Germinal center (tissue), 1 donor: Measurements from ENCODE around the gene ARAP3.

Experiments
- DNase-seq: peaks from one replicate; pipeline ENCODE4 v3.0.0; 2012; ENCODE audit warnings: mixed read lengths, low spot score

ARAP3 gene

DNA sequence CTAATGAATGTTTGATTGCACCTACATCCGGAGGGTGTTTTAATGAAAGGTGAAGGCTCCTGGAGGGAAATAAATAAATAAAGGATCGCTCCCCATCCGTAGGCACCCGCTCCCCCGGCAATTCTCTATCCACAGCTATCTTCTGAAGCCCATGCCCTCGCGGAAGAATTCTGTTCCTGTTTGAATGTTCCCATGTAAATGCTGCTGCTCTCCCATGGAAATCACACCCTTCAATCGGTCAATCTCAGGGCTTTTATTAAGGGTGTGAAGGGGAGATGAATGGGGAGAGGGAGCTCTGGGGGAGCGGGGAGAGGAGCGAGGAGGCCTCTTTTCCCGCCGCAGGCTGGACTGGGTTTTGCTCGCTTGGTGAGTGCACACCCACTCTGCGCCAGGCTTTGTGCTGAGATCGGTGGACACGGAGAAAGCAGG is 21.1 kb upstream of the ARAP3 start:
- DNase-seq: no peak

DNA sequence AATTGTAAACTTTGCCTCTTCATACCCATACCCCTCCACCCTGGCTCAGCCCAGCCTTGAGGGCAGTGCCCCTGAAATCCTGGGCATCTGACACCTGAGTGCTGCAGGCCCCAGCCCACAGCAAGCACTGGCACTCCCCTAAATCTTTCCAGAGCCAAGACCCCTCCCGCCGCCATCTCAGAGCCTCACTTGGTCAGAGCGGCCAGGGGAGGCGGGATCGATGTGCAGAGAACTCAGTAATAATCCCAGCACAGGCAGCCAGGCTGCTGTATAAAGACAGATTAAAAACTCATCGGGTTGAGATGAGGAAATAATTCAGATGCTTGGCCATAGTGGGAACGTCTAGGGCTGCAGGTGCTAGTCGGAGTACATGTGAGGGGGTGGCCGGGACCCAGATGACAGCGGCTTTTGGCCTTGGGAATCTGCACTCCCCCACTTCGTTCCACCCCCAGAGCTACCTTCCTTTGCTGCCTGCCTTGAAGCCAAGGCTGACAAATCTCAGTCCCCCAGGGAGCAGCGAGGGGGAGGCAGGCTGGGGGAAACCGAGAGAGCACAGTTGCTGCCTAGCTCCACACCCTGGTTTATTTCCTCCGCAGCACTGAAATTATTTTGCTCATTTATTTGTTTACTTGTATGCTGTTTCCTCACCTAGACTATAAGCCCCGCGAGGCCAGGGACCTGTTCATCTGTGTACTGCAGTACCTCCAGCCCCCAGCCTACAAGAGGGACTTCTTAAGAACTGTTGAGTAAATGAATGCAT is 19.5 kb upstream of the ARAP3 start:
- DNase-seq: no peak

DNA sequence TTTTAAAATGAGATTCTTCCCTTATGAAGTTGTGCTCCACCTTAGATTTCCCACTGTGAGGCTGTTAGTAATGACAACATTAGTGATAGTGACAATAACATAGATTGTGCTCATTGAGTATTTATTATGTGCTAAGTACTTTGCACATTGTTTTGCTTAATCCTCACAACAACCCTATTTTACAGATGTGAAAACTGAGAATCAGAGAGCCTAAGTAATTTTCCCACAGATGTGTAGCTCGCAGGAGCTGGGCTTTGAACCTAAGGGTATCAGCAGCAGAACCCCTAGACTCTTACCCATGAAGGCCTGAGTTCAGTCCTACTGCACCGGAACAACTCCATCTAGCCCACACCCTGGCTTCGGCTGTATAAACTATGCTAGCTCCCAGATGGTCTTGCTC is 15.6 kb upstream of the ARAP3 start:
- DNase-seq: no peak

DNA sequence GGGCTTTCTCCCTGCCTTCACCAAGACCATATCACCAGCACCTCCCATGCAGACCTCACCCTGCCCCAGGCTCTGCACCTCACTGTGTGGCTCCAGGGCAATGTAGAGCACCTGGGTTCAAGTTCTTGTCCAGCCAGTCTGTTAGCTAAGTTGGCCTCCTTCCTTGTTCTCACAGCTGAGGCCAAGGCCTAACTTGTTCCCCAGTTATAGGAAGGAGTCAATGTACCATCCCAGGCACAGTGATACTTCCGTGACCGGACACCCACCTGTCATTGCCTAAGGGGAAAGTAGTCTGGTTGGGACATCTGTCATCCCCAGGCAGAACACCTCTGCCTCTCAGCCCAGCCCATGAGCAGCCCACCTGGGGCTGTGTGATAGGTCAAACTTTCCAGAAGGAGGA is 14.4 kb upstream of the ARAP3 start:
- no peak for DNase-seq

DNA sequence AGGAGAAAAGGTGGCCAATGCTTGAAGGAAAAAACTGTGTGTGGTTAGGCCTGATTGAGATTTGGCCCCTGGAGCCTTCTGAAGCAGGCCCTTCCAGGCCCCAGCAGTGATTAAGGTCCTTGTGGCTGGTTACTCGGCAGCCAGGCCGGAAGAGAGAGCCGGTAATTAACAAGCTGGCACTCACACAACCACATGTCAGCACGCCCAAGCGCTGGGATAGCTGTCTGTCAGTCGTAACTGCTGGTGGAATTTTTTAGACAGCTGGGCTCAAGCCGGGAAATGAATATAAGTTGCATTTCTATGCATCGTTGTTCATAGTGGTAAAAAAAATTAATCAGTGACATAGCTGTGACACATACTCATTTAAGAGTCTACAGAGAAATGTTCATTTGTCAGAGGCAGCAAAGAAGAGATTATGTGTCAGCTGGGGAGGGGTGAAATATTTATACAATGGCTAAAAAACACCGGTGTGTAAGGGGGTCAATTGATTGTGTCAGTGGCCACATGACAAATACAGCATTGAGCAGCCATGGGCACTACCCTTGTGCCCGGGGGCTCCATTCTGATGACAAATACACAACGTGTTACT is 13.7 kb upstream of the ARAP3 start:
- DNase-seq: no peak

DNA sequence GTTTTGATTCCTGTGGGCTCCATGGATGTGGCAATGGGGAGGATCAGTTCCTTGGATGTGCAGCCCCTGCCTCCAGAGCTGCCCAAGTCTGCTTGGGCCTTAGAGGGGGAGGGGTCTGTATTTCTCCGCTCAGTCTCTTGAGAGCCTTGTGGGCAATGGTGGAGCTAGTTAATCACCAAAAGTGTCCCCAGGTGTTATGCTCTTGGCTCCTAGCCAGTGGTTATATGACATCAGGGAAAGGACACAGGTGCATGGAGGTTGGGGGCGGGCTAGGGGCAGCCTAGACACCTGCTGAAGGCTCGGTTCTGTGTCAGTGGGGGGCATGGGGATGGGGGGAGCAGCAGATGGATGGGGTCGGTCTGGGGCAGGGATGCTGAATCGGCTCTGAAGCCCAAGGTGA is 12.4 kb upstream of the ARAP3 start:
- no peak for DNase-seq

DNA sequence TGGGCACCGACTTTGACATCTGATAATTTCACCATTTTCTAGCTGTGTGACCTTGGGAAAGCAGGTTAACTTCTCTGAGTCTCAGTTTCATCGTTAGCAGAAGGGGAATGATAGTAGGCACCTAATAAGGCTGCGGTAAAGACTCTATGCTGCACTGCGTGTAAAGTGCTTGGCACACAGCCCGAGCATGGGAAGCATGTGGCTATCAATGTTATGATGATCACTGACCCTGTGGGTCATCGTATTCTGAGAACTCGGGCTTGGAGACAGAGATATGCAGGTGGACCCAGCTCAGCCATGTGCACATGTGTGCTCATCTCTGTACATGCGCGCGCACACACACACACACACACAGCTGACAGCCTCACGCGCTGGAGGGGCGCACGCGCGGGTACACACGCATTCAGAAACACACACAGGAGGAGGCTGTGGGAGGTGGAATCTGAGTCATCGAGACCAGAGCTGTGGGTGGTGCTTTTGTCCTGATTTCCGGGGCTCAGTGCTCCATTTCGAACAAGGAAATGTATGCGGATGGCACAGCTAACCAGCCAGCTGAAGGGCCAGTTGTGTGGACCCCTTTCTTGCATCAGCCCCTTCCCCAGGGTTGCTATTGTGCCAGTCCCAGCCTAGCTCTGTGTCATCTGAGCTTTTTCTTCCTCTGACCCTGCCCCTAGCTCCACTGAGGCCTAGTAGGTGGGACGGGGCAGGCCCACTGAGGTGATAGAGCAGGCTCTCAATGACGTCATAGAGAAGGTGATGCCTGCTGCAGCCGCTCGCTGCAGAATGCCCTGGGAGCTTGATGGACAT is 11.1 kb upstream of the ARAP3 start:
- DNase-seq: no peak

DNA sequence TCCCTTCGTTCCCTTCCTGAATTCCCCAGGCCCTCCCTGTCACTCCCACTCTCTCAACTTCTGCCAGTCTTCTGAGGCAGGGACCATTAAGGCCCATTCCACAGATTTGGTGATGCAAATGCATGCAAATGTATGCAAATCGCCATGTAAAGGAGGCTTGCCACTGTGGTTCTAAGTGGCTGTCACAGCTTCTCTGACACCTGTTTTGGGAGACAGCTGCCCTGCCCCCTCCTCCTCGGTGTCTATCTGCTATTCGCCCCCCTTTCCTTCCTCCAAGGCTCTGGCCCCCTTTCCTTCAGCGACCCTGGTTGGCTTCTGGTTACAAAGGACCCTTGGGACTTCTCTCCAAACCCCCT is 10.5 kb upstream of the ARAP3 start:
- DNase-seq: no peak

DNA sequence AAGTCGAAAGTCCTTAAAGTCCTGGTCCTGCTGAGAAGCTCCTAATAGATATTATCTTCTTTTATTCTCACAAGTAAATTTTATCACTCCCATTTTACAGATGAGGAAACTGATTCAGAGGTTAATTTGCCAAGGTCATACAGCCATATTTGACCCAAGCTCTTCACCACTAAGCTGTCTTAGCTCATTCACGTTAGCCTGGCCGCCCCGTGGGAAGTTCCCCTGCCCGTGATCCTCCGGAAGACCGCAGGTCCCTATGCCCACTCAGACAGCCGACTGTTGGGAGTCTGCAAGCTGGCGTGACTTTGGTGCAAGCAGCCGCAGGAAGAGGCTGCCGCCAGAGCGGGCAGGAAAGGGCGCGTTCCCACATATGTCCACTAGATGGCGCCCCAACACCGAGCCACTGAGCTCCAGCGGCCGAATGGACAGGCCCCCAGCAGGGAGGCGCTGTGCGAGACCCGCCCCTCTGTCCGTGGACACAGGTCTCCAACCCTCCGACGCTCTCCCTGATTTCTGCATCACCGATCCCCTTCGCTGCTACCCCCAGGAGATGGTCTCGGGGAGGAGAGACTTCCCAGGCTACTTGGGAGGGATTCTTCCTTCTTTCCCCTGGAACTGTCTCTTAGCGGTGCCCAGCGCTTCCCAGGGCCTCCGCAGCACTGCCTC is 10.0 kb upstream of the ARAP3 start:
- peak; percentile 80 for DNase-seq

DNA sequence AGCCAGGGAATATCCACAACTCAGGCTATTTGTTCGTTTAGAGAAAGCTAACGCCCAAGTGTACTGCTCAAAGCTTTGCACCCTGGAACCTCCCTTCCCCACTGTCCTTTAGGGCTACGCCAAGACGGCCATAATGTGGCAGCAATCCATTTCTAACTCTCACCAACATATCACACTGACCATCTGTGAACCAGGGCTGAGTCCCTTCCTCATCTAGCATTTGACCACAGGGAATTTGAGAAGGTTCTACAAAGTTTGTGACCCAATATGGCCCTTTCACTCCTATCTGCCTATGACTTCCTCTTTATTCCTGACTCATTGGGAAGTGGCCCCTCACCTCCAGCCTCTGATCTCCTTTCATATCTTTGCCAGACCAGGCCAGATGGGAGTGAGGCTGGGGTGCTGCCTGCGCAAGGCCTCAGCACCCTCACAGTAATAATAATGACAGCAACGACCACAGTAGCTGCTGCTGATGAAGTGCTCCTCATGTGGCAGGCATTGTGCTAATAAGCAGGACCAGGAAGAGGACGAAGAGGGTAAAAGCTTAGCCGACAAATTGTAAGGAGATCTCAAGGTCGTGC is 9.3 kb upstream of the ARAP3 start:
- no peak for DNase-seq

DNA sequence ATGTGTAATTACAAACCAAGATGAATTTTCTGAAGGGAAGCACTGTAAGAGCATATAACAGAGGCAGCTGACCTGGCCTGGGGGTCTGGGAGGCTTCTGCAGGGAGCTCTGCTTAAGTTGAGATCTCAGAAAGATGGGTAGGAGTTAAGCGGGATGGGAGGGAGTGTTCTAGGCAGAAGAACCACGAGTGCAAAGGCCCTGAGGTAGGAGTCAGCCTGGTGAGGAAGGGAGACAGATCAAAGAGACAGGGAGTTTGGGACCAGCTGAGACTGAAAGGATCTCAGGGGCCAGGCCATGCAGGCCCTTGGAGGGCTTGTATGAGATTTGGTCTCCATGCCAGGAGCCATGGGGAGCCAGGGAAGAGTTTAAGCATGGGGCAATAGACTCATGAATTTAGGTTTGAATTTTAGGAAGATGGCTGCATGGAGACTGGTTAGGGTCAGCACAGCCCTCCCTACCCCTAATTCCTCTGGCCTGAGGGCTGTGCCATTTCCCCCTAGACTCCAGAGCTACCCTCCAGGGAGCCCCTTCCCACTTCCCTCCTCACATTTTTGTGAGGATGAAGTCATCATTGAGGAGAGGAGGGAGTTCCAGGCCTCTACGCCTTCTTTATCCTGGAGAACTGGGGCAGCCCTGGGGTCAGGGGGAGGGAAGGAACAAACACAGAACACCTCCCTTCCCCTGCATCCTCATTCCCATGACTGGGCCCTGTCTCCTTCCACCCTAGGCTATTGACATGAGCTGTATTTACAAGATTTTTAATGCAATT is 4.8 kb upstream of the ARAP3 start:
- no peak for DNase-seq

DNA sequence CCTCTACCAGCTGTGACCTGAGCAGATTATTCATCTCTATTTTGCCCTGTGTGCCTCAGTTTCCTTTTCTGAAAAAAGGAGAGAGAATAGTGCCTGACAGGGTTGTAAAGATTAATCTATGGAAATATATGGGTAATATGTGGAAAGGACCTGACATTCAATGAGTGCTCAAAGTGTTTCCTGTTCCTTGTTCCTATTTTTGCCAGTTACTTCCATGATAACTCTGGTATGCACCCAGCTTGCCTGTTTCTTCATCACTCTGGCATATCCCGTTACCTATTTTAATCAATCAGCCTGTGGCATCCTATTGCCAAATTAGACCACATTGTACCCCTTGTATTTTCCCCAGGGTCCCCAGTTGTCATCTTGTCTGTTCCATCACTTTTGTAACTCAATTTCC is 3.6 kb upstream of the ARAP3 start:
- DNase-seq: no peak

DNA sequence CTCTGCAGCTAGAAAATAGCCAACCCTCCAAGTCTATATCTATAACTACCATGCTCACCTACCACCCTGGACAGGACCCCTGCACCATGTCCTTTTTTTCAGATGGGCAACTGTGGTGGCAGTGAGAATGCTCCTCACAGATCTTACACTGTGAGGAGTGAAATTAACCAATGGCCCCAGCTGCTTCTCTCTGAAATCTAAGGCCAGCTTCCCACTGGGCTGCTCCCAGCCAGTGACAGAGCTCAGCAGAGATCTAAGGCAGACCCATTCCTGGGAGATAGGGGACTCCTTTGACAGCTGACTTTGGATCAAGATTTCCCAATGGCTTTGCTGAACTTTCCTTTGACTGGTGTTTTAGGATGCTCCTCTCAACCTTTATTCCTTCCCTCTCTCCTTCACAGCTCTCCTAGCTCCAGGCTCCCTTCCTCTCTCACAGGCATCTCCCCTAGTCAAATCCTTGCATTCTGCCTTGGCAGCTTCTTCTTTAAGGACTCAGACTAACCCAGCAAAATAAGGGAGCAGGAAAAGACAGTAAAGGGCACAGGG is 1.6 kb upstream of the ARAP3 start:
- DNase-seq: no peak

DNA sequence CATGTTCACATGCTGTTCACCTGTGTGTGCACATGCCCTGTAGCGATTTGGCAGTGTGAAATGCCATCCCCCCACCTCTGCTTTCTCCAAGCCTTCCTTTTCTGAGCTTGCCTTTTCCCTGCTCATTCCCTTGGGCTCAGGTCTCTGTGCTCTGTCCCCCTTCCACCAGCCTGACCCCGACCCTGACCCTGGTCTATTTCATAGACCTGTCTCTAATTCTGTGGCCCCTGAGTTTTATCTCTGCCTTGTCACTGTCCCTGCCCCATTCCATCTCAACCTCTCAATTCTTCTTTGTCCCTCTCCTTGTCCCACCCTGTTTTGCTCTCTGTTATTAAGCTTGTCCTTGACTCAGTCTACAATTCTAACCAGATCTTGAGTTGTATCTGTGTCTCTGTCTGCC is 735 bp downstream of the ARAP3 start:
- no peak for DNase-seq

DNA sequence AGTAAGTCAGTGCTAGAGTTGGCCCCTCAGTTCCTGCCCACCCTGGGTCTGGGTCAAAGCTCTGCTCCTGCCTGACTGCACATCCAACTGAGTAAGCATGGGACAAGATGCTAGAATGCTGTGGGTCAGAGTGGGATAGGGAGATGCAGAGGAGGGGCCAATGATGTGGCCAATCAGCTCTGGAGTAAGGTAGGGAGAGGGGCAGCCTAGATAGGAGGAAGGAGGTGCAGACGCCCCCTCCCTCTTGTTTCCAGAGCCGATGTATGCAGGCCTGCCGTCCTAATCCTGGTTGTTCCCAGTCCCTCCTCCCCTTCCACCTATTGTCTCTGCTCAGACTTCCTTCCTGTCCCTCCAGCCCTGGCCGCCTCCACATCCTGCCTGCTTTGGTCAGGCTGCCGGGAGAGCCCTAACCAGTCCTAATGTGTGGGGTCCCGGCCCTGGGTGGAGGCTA is 1.3 kb downstream of the ARAP3 start:
- DNase-seq: no peak

DNA sequence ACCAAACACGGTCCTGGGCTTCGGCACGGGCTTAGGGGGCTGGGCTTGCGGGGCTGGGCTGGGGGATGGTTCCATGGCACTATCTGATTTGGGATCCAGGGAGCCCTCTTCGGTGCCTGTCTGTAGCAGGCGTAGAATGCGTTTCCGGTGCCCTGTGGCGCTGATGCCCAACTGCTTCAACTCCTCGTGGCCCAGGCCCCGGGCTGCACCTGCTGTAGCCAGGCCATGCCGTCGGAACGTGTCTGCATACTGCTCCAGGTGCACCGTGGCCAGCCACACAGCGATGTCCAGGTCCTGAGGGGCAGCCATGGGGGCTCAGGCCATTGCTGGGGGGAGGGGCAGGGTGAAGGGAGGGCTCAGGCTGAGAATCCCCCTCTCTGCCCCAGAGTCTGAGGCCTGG is 1.9 kb downstream of the ARAP3 start:
- DNase-seq: no peak

DNA sequence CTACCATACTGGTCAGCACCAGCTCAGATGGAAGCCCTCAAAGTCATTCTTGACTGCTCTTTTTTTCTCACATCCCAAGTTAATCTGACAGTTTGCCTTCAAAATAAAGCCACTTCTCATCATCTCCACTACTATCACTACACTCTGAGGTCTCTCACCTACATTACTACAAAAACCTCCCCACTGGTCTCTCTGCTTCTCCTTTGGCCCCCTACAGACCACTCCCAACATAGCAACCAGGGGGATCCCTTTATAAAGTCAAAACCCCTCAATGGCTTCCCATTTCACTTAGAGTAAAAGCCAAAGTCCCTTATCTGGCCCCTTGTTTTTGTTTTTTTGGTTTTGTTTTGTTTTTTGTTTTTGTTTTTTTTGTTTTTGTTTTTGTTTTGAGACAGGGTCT is 4.6 kb downstream of the ARAP3 start:
- DNase-seq: no peak

DNA sequence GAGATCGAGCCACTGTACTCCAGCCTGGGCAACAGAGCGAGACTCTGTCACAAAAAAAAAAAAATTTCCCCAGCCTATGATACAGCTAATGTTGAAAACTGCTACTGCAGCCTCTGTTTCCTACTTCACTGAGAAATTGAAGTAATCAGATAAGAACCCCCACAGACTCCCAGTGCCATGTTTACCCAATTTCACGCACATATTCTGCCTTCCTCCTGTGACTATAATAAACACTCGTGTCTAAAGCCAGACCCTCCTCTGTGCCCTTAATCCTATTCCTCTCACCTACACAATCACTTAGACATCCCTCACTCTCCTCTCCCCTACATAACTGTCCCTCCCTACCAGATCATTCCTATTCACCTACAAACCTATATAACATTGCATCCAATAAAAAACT is 6.4 kb downstream of the ARAP3 start:
- no peak for DNase-seq

DNA sequence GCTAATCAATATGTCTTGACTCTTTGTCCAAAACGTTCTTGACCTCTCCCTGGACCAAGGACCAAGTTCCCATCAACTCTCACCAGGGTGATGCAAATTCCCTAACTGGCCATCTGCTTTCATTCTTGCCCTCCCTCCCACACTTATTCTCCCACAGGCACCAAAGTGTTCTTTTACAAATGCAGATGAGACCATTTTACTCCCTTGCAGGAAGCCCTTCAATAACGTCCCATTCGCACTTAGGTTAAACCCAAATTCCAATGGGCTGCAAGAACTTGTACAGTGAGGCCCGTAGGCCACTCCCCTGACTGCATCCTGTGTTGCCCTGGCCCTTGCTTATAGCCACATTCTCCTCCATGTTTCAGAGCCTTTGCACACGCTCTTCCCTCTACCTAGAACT is 7.3 kb downstream of the ARAP3 start:
- no peak for DNase-seq

DNA sequence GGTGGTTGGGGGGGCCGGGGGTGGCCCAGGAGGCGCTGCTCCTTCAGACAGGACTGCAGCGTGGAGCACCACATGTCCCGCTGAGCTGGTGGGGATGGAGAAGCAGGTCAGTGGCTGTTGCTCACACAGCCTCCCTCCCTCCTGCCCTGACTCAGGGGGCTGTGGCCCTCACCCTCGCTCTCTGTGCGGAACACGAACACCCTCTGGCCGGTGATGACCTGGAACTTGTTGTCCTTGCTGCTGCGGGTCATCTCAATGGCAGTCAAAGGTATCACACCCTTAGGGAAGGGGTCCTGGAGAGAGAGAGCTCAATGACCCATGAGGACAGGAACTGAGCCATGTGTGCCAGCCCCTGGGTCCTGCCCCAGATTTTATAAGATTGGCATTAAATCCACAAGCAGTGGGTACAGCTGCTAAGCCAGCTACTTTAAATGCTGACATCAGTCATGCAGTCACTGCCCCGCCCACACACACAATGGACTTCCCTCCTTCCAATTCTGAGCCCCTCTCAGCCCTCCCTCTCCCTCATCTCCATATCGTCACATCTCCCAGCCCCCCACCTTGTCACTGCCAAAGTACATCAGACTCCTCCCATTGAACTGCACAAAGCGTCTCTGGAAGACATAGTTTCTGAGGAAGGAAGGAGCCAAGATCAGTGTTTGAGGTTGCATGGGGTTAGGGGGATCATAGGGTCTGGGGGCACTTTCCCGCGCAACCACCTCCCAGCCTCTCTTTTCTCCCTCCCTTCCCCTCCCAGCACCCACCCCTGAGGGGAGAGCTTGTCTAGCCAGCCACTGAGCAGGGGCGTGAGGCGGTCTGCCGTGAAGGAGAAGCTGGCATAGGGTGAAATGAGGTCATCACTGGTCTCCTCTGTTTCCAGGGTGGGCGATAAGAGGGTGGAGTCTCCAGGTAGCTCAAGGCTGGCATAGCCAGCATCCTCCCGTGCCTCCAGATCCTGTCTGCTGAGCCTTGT is 8.9 kb downstream of the ARAP3 start:
- DNase-seq: no peak
